Endothelial cell of umbilical vein (primary cell): ENCODE data around the gene COL5A3. TPM values are rescaled to one million over a fixed set of nuclear protein-coding genes. Genes with fewer than 3 reads are reported as not detected.

Experiments
- BruUV-seq: library from RNA; stranded (reverse); fragments of 400-500 nt; replicated peaks from 2 replicates; lab custom pipeline; 2021; lab: Mats Ljungman, UMichigan
- CTCF ChIA-PET: fragments of 300-600, 350-600 bp; sonication (Branson Sonifier 250); formaldehyde crosslinking; loops from one replicate; lab custom pipeline; 2021; ENCODE audit warnings: antibody characterized with exemption, inconsistent platforms; lab: Charles Lee
- POLR2A ChIA-PET: fragments of 300-600, 350-600 bp; sonication (Branson Sonifier 250); formaldehyde crosslinking; loops from one replicate; lab custom pipeline; 2021; ENCODE audit warnings: antibody characterized with exemption, inconsistent platforms; lab: Charles Lee
- DNase-seq: peaks from one replicate; pipeline ENCODE4 v3.0.0-alpha.2; 2011; ENCODE audit warnings: low read depth, low spot score
- FAIRE-seq: peaks from 2 replicates; lab custom pipeline; 2011; peaks lifted over from hg19 to GRCh38; lab: Jason Lieb, UNC
- H2AFZ ChIP-seq: 2 replicates; pipeline ENCODE4 v1.6.0; 2012; ENCODE audit warnings: low read depth, low read length, control low read depth, inconsistent platforms
- H3K27ac ChIP-seq: 2 replicates; pipeline ENCODE4 v1.5.1; 2011; ENCODE audit warnings: low read depth, mild to moderate bottlenecking, control low read depth, low read length, moderate library complexity; ENCODE audit not compliant: insufficient read depth
- H3K27me3 ChIP-seq, 2 experiments: 2 replicates each; pipeline versions ENCODE4 v1.6.0 to v1.6.1; 2011; ENCODE audit warnings: low read length in 2 of 2, mixed read lengths in 1 of 2; ENCODE audit not compliant: control insufficient read depth in 2 of 2, insufficient read depth in 2 of 2
- H3K36me3 ChIP-seq, 2 experiments: 2 replicates in 1 of 2; 3 replicates in 1 of 2; pipeline ENCODE4 v1.5.1; 2011; ENCODE audit warnings: low read length in 2 of 2, mild to moderate bottlenecking in 1 of 2, moderate library complexity in 1 of 2; ENCODE audit not compliant: control insufficient read depth in 2 of 2, insufficient read depth in 2 of 2; ENCODE audit errors: extremely low read depth in 1 of 2
- H3K4me1 ChIP-seq: 3 replicates; pipeline ENCODE4 v1.5.1; 2011; ENCODE audit warnings: mild to moderate bottlenecking, low read length; ENCODE audit not compliant: control insufficient read depth, insufficient read depth; ENCODE audit errors: extremely low read depth
- H3K4me2 ChIP-seq: 2 replicates; pipeline ENCODE4 v1.6.1; 2011; ENCODE audit warnings: low read length, control low read depth, mixed read lengths; ENCODE audit not compliant: insufficient read depth
- H3K4me3 ChIP-seq, 3 experiments: fragments of 200-600 bp in 1 of 3; sonication (generic), shearing (Covaris generic) in 1 of 3; replicated peaks in 1 of 3; 2 replicates each; pipeline ENCODE4 v1.5.1; 2011 to 2016; ENCODE audit warnings: control low read depth in 3 of 3, low read length in 3 of 3, mild to moderate bottlenecking in 2 of 3, inconsistent platforms in 1 of 3, low read depth in 1 of 3, moderate library complexity in 1 of 3; ENCODE audit not compliant: insufficient read depth in 1 of 3
- H3K79me2 ChIP-seq: 2 replicates; pipeline ENCODE4 v1.6.0; 2012; ENCODE audit warnings: low read length, inconsistent platforms; ENCODE audit not compliant: control insufficient read depth, insufficient read depth
- H3K9ac ChIP-seq: replicated peaks from 2 replicates; pipeline ENCODE3; 2011; ENCODE audit warnings: low read length, control low read depth; ENCODE audit not compliant: insufficient read depth; ENCODE audit errors: extremely low read depth
- H3K9me1 ChIP-seq: replicated peaks from 3 replicates; pipeline ENCODE4 v1.6.0; 2011; ENCODE audit warnings: mild to moderate bottlenecking, low read length; ENCODE audit not compliant: control insufficient read depth, insufficient read depth; ENCODE audit errors: extremely low read depth
- H3K9me3 ChIP-seq: replicated peaks from 2 replicates; pipeline ENCODE4 v1.5.1; 2012; ENCODE audit warnings: low read length, inconsistent platforms; ENCODE audit not compliant: control insufficient read depth, insufficient read depth
- H4K20me1 ChIP-seq: replicated peaks from 2 replicates; pipeline ENCODE3; 2011; ENCODE audit warnings: mild to moderate bottlenecking, low read length; ENCODE audit not compliant: control insufficient read depth, insufficient read depth; ENCODE audit errors: extremely low read depth
- EZH2 ChIP-seq: IDR thresholded peaks from 2 replicates; pipeline ENCODE4 v1.6.1; 2012; ENCODE audit warnings: borderline replicate concordance, low read depth, mild to moderate bottlenecking, moderate library complexity, low read length, inconsistent platforms; ENCODE audit not compliant: severe bottlenecking
- FOS ChIP-seq: IDR thresholded peaks from 2 replicates; pipeline ENCODE4 v1.6.1; 2011; ENCODE audit warnings: mild to moderate bottlenecking, low read length, moderate library complexity, borderline replicate concordance; ENCODE audit not compliant: insufficient read depth
- GATA2 ChIP-seq: IDR thresholded peaks from 2 replicates; pipeline ENCODE4 v1.7.0; 2011; ENCODE audit warnings: low read depth, mild to moderate bottlenecking, moderate library complexity, mixed read lengths, low read length; ENCODE audit not compliant: insufficient read length, insufficient read depth
- JUN ChIP-seq: IDR thresholded peaks from 2 replicates; pipeline ENCODE4 v1.6.1; 2011; ENCODE audit warnings: borderline replicate concordance, low read depth; ENCODE audit not compliant: insufficient read length, insufficient read depth
- MYC ChIP-seq: IDR thresholded peaks from one replicate; pipeline ENCODE4 v1.6.1; 2011; ENCODE audit warnings: mild to moderate bottlenecking, low read depth, low read length
- POLR2A ChIP-seq: IDR thresholded peaks from 2 replicates; pipeline ENCODE4 v1.6.1; 2012; ENCODE audit warnings: low read depth, mild to moderate bottlenecking, control low read depth, low read length
- POLR2AphosphoS5 ChIP-seq: IDR thresholded peaks from 2 replicates; pipeline ENCODE4 v1.6.1; 2012; ENCODE audit warnings: low read depth, mild to moderate bottlenecking, control low read depth, low read length, moderate library complexity; ENCODE audit not compliant: insufficient read depth
- dilution Hi-C: fragments of 300-500 bp; cut with MboI; formaldehyde crosslinking; loops from one replicate; pipeline ENCODE4 v1.15.0; 2019; ENCODE audit warnings: low sequenced_read_pairs; ENCODE audit not compliant: extremely low pct_ligation_motif_present
- intact Hi-C: fragments of 100-400 bp; cut with micrococcal nuclease; formaldehyde crosslinking; loops from one replicate; pipeline ENCODE4 v1.10.0; 2022
- polyA plus RNA-seq, 4 experiments: library from polyadenylated mRNA; depleted of rRNA in 3 of 4; stranded (reverse) in 3 of 4; unstranded in 1 of 4; fragments of >200 nt; gene quantifications; 2 replicates each; pipeline versions ENCODE4 v1.2.1 to v1.2.3, GENCODE V29; 2011 to 2012; ENCODE audit warnings: missing spikeins in 1 of 4
- total RNA-seq: library from RNA; stranded (reverse); gene quantifications from 2 replicates; pipeline ENCODE4 v1.2.3, GENCODE V29; 2021
- TF ChIP-seq, protein P1 (sequence below): IDR thresholded peaks from 2 replicates; pipeline ENCODE4 v1.6.1; 2011; ENCODE audit not compliant: insufficient read depth, insufficient read length
- TF ChIP-seq, protein P2 (sequence below), 2 donors: IDR thresholded peaks; 1 replicate in 1 of 2; 2 replicates in 1 of 2; pipeline ENCODE4 v1.5.1; 2011; ENCODE audit warnings: low read length in 2 of 2, mild to moderate bottlenecking in 2 of 2, moderate library complexity in 2 of 2, control low read depth in 1 of 2, inconsistent platforms in 1 of 2, low read depth in 1 of 2; ENCODE audit not compliant: insufficient read depth in 1 of 2; ENCODE audit errors: extremely low read depth in 1 of 2

The COL5A3 gene
- total and polyA plus RNA-seq, 2 donors (not counting 3 experiments of a cell fraction or from before 2014, with no cell fraction given) = not detected

DNA sequence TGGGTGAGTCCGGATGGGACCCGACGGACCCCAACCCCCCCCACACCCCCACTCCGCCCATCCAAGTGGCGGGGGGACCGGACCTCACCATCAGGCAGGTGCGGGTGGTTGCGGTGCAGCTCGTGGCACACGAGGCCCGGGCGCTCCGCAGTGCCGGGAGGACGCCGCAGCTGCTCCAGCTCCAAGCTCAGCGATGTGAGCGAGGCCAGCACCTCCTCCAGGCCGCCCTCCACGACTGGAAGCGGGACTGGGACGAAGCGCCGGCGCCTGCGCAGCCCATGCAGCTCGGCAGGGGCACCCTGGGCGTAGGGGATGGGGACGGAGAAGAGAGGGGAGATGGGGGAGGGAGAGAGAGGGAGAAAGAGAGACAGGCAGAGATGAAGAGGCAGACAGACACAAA is 43.9 kb downstream of the COL5A3 start:
- FAIRE-seq (no peak), DNase-seq (no peak)
- no TSS peak for BruUV-seq
- no peaks in the 10 kb centered on the region for H3K79me2 ChIP-seq
- H2AFZ ChIP-seq = no peak overlapping the region
- POLR2A ChIA-PET = no interaction called here
- no peak overlapping the region for H3K9ac ChIP-seq
- no peak overlapping the region for H3K27ac ChIP-seq
- no peaks in the 10 kb centered on the region for H3K4me1 ChIP-seq
- intact Hi-C loops = no loop called here
- H3K27me3 ChIP-seq = peaks cover 6 to 8% of the 10 kb centered on the region in 2 experiments
- TF ChIP-seq EZH2 (no peak), GATA2 (no peak), POLR2A (no peak), MYC (no peak), POLR2AphosphoS5 (no peak), JUN (no peak), FOS (no peak)
- TF ChIP-seq, protein P1, sequence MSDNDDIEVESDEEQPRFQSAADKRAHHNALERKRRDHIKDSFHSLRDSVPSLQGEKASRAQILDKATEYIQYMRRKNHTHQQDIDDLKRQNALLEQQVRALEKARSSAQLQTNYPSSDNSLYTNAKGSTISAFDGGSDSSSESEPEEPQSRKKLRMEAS = no peak
- TF ChIP-seq, protein P2, sequence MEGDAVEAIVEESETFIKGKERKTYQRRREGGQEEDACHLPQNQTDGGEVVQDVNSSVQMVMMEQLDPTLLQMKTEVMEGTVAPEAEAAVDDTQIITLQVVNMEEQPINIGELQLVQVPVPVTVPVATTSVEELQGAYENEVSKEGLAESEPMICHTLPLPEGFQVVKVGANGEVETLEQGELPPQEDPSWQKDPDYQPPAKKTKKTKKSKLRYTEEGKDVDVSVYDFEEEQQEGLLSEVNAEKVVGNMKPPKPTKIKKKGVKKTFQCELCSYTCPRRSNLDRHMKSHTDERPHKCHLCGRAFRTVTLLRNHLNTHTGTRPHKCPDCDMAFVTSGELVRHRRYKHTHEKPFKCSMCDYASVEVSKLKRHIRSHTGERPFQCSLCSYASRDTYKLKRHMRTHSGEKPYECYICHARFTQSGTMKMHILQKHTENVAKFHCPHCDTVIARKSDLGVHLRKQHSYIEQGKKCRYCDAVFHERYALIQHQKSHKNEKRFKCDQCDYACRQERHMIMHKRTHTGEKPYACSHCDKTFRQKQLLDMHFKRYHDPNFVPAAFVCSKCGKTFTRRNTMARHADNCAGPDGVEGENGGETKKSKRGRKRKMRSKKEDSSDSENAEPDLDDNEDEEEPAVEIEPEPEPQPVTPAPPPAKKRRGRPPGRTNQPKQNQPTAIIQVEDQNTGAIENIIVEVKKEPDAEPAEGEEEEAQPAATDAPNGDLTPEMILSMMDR (IDR thresholded peaks at IDR 0.05; ENCODE audit: extremely low read depth in 1 of 2, insufficient read depth in 1 of 2, low read depth in 1 of 2, low read length in 2 of 2) = no peak
- H3K9me1 ChIP-seq = no peaks in the 10 kb centered on the region
- no peaks in the 10 kb centered on the region for H3K9me3 ChIP-seq
- no peak overlapping the region for H3K4me2 ChIP-seq
- dilution Hi-C loops = no loop called here
- CTCF ChIA-PET = no interaction called here
- H3K4me3 ChIP-seq = no peak overlapping the region
- no peaks in the 10 kb centered on the region for H4K20me1 ChIP-seq
- H3K36me3 ChIP-seq = no peaks in the 10 kb centered on the region
